GM21367 (cell line): ENCODE data around the gene NARF.

ENCODE experiments used
- ATAC-seq: cut with Tn5 transposase; IDR thresholded peaks from one replicate; pipeline ENCODE4 v1.9.1; 2021; ENCODE audit not compliant: unreplicated experiment

NARF gene

GRCh38 chr17:82470065-82470464 is 11.5 kb downstream of the NARF start:
- ATAC-seq: no peak

- no peak for ATAC-seq
These were observed 15.9 kb downstream of the NARF start for GRCh38 chr17:82474223-82475010.

DNA sequence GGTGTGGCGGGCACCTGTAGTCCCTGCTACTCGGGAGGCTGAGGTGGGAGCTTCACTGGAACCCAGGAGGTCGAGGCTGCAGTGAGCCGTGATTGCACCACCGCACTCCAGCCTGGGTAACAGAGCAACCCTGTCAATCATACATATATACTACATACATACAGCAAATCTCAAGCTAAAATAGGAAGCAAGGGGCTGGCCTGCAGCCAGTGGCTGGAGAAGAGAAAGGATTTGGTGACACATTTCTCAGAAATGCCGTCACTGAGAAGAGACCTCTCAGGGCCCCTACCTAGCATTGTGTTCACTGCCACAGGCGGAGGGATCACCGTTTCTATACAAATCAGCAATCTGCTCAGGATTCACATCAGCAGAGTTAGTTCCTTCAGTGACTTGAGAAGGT is 16.9 kb downstream of the NARF start:
- no peak for ATAC-seq

DNA sequence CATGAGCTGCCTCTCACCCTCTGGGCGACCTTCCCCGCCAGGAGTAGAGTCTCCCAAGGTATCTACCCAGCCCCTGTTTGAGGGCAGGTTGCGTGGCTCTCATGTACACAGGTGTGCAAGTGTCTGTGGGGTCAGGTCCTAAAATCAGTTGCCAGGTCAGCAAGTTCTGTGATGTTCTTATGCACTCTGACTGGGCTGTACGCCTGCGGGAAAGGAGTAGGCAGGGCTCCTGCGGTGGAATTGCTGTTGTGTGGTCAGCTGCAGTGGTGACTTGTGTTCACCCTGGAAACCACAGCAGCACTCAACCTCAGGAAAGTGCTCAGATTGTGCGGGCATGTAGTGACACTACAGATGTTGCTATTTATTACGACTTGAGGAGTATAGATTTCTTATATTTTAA is 19.4 kb downstream of the NARF start:
- ATAC-seq: no peak

- no peak for ATAC-seq
These were observed 21.1 kb downstream of the NARF start for GRCh38 chr17:82479602-82480001.

GRCh38 chr17:82480318-82480717 is 21.8 kb downstream of the NARF start:
- no peak for ATAC-seq

DNA sequence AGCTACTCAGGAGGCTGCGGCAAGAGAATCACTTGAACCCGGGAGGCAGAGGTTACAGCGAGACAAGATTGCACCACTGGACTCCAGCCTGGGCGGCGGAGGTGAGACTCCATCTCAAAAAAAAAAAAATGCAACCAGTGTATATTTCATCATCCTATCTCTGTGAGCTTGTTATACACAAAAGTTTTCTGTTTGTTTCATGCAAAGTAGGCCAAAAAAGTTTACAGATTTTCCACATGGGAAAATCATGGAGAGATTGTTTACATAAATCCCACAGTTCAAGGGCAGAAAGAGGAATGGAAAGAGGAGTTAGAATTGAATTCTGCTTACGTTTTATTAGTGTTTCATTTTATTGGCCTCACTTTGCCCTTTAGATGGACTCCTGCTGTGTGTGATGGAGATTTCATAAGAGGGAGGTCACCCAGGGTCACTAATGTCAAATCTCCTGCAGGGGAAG is 24.7 kb downstream of the NARF start:
- ATAC-seq: no peak

- no peak for ATAC-seq
These were observed 25.3 kb downstream of the NARF start for GRCh38 chr17:82483836-82484235.

GRCh38 chr17:82486231-82487094 is 27.9 kb downstream of the NARF start:
- no peak for ATAC-seq

DNA sequence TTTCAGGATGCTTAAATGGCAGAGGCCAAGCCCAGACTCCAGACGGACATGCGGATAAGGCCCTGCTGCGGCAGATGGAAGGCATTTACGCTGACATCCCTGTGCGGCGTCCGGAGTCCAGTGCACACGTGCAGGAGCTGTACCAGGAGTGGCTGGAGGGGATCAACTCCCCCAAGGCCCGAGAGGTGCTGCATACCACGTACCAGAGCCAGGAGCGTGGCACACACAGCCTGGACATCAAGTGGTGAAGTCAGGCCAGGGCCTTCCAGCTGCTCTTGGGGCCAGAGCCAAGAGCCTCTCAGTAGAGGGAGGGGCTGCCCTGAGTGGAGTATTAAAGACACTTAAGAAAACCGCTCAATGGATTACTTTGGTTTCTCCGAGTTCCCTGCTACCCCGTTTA is 29.4 kb downstream of the NARF start:
- no peak for ATAC-seq

DNA sequence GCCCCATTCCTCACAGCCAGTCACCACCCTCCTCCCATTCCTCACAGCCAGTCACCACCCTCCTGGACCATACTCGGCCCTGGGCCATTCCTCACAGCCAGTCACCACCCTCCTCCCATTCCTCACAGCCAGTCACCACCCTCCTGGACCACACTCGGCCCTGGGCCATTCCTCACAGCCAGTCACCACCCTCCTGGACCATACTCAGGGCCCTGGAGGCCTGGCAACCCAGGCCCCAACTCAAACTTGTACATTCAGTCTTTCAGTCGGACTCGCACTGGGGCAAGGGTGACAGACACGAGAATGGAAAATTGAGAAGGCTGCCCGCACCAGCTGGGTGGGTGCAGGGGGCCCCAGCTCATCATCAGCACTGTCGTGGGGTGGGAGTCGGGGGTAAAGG is 30.6 kb downstream of the NARF start:
- ATAC-seq: no peak

GRCh38 chr17:82489851-82490511 is 31.4 kb downstream of the NARF start:
- ATAC-seq: no peak

DNA sequence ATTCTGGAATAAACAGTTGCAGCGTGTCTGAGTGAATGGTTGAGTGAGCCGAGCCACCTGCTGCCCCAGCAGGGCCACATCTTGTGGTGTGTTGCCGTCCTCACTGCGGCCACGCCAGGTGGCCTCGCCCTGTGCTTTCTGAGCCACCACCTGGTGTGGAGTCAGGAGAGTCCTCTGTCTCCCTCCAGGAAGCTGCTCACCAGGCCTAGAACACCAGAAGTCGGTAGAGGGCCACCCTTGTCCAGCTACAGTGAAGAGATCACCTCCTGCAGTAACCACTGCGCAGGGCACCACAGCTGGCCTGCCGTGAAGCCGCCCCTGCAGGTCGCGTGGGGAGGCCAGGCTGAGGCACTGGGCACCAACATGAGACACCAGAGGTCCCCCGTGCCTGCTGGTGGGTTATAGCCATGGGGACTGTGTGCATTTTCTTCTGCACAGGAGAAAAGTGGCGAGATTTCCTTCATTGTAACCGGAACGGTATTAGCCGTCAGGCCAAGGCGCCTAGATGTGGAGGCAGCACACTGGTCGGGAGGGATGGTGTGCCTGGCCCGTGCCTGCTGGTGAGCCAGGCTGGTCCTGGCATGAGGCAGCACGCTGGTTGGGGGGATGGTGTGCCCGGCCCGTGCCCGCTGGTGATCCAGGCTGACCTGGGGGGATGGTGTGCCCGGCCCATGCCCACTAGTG is 32.1 kb downstream of the NARF start:
- ATAC-seq: no peak

- no peak for ATAC-seq
These were observed 32.6 kb downstream of the NARF start for GRCh38 chr17:82491196-82491530.

GRCh38 chr17:82491533-82491932 is 33.0 kb downstream of the NARF start:
- no peak for ATAC-seq

DNA sequence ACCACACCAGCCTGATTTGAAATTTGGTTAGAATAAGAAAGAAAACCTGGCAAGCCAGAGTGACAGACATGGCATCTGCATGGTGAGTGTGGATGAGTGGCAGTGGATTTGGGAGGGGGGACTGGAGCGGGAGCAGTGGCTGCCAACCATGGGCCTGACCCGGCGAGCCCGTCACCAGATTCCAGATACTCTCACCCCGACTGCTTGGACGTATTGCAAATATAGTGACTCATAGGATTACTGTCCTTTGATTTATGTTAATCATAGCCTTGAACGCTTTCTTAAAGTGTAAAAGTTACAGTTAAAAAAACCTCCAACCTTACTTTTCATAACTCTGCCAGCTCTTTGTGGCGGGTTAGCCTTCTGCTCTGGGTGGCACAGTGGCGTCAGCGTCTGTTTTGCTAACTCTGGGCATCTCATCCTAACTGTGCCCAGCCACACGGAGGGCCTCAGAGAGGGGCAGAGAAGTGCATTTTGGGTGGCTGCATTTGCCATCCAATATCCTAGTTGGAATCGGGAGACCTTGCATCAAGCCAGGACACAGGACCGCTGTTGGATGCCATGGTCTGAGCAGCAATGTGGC is 34.2 kb downstream of the NARF start:
- no peak for ATAC-seq

DNA sequence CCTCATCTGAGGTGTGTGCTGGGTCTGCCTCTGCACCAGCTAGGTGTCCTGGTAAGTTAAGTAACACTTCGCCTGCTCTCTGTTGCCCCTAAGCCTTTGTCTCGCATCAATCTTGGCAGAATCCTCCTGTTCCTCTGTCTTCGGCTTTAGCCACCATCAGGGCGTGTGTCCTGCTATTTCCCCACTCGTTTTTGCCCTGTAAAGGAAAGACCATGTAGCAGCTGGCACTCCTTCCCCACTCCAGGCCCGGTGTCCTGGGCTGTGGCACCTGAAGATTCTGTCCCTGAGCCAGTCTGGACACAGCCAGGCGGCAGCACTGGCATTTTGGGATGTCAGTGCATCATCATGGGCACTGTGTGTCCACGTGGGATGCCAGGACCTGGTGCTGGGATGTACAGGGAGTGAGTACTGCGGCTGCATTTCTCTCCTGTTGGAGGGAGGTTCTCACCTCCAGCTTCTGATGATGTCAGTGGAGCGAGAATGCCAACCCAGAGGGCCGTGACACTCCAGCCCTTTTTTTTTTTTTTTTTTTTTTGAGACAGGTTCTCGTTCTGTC is 34.8 kb downstream of the NARF start:
- no peak for ATAC-seq

GRCh38 chr17:82494236-82495055 is 35.9 kb downstream of the NARF start:
- peak; percentile 37 for ATAC-seq

GRCh38 chr17:82495844-82496528 is 37.4 kb downstream of the NARF start:
- ATAC-seq: no peak
